Astrocyte (in vitro differentiated cells and primary cell): ENCODE results near the gene SCAMP1.

Experiments
- CTCF ChIP-seq: IDR thresholded peaks from 2 replicates; pipeline ENCODE4 v1.5.1; 2011; ENCODE audit warnings: low read depth, mild to moderate bottlenecking, inconsistent platforms, low read length, moderate library complexity; ENCODE audit not compliant: insufficient read depth
- EZH2 ChIP-seq: IDR thresholded peaks from 2 replicates; pipeline ENCODE4 v1.6.1; 2012; ENCODE audit warnings: mild to moderate bottlenecking, low read length, inconsistent platforms; ENCODE audit not compliant: insufficient read depth

GRCh38 chr5:78509884-78510769, 149.7 kb downstream of the SCAMP1 start:
- TF ChIP-seq CTCF (peak; percentile 5), EZH2 (peak; percentile 24)
